Vagina (tissue), 2 donors: ENCODE results near the gene EHMT1.

Experiments used
- POLR2A ChIP-seq, 2 donors: fragments of 450-650 bp; IDR thresholded peaks; one replicate each; pipeline ENCODE4 v1.6.1; 2017; ENCODE audit warnings: antibody characterized with exemption in 2 of 2, mild to moderate bottlenecking in 2 of 2, moderate library complexity in 2 of 2
- TF ChIP-seq, protein P1 (sequence below), 3 experiments: fragments of 450-650 bp in 2 of 3; fragments of 200-600 bp in 1 of 3; sonication (generic) in 1 of 3; IDR thresholded peaks; one replicate each; pipeline ENCODE4 v1.5.1; 2017 to 2019; ENCODE audit warnings: antibody characterized with exemption in 3 of 3, mild to moderate bottlenecking in 2 of 3, moderate library complexity in 2 of 3

DNA sequence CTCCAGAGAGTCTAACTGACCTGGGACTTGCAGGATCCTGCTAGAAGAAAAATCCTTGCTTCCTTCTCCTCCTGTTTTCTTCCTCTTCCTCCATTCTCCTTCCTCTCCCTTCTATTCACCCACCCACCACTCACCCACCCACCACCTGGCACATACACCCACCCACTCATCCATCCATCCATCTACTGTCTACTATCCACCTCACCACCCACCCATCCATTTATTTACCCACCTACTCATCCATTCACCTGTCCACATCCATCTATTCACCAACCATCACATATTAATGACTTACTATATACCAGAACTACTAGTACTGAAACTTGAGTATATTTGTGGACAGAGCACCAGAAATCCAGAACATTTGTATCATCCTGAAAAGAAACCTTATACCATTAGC lies 49.4 kb downstream of the EHMT1 start:
- TF ChIP-seq, protein P1, sequence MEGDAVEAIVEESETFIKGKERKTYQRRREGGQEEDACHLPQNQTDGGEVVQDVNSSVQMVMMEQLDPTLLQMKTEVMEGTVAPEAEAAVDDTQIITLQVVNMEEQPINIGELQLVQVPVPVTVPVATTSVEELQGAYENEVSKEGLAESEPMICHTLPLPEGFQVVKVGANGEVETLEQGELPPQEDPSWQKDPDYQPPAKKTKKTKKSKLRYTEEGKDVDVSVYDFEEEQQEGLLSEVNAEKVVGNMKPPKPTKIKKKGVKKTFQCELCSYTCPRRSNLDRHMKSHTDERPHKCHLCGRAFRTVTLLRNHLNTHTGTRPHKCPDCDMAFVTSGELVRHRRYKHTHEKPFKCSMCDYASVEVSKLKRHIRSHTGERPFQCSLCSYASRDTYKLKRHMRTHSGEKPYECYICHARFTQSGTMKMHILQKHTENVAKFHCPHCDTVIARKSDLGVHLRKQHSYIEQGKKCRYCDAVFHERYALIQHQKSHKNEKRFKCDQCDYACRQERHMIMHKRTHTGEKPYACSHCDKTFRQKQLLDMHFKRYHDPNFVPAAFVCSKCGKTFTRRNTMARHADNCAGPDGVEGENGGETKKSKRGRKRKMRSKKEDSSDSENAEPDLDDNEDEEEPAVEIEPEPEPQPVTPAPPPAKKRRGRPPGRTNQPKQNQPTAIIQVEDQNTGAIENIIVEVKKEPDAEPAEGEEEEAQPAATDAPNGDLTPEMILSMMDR (IDR thresholded peaks at IDR 0.05): no peak
- no peak for TF ChIP-seq POLR2A (IDR thresholded peaks at IDR 0.05)
